Measurements from ENCODE around the gene TNK1. TPM values are rescaled to one million over a fixed set of nuclear protein-coding genes. Genes with fewer than 3 reads are reported as not detected.

TNK1 gene
- polyA plus RNA-seq, 1 of the 3 experiments (the other 2 are of a cell fraction), result 0.64 TPM

DNA sequence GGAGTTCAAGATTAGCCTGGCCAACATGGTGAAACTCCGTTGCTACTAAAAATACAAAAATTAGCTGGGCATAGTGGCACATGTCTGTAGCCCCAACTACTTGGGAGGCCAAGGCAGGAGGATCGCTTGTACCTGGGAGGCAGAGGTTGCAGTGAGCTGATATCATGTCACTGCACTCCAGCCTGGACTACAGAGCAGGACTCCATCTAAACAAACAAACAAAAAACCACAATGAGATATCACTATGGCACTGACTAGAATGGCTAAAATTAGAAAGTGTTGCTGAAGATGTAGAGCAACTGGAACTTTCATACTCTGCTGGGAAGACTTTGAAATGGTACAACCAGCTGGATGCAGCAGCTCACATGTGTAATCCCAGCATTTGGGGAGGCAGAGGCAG lies 6.5 kb upstream of the TNK1 start:
- H3K27me3 ChIP-seq (ENCODE audit: insufficient read depth), result no peaks in the 10 kb centered on the region; the same call in 1 of the 2 replicates
- no peak for DNase-seq
- CTCF ChIA-PET, result interaction anchor here (0.7 to 5.3 kb wide), 2 partner anchors 18 to 85 kb away, joined by 3 to 33 read pairs; partner anchors contain the start of gene TMEM95
- peaks cover 2% of the 10 kb centered on the region for H3F3A ChIP-seq (replicated peaks; ENCODE audit: insufficient read depth)
- 35% methylated on average over 2 of the region's 2 CpGs for WGBS (ENCODE audit: low lambda C conversion rate)
- TF ChIP-seq RXRA (IDR thresholded peaks at IDR 0.05; ENCODE audit: borderline replicate concordance, low read depth) (no peak), YY1 (IDR thresholded peaks at IDR 0.05; ENCODE audit: low read depth) (no peak), FOSL2 (IDR thresholded peaks at IDR 0.05; ENCODE audit: borderline replicate concordance, low read depth) (no peak), NFIC (IDR thresholded peaks at IDR 0.05; ENCODE audit: borderline replicate concordance) (no peak), EP300 (IDR thresholded peaks at IDR 0.05; ENCODE audit: borderline replicate concordance in 1 of 2, low read depth in 1 of 2, low read length in 1 of 2) (no peak), RFX5 (IDR thresholded peaks at IDR 0.05; ENCODE audit: low read length) (no peak), MXI1 (IDR thresholded peaks at IDR 0.05; ENCODE audit: low read depth, low read length) (no peak), RCOR1 (IDR thresholded peaks at IDR 0.05; ENCODE audit: low read length) (no peak), SIN3A (IDR thresholded peaks at IDR 0.05; ENCODE audit: borderline replicate concordance, low read depth, low read length) (no peak), TEAD4 (IDR thresholded peaks at IDR 0.05; ENCODE audit: borderline replicate concordance, insufficient read depth) (no peak), GATA2 (CRISPR knock-in tag; IDR thresholded peaks at IDR 0.05) (no peak), RAD21 (IDR thresholded peaks at IDR 0.05; ENCODE audit: low read length) (no peak), ELF1 (IDR thresholded peaks at IDR 0.05) (no peak), FOXJ3 (CRISPR knock-in tag; IDR thresholded peaks at IDR 0.05) (no peak)
- TF ChIP-seq, protein P1, sequence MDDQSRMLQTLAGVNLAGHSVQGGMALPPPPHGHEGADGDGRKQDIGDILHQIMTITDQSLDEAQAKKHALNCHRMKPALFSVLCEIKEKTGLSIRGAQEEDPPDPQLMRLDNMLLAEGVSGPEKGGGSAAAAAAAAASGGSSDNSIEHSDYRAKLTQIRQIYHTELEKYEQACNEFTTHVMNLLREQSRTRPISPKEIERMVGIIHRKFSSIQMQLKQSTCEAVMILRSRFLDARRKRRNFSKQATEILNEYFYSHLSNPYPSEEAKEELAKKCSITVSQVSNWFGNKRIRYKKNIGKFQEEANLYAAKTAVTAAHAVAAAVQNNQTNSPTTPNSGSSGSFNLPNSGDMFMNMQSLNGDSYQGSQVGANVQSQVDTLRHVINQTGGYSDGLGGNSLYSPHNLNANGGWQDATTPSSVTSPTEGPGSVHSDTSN (IDR thresholded peaks at IDR 0.05), result no peak
- TF ChIP-seq, protein P2, sequence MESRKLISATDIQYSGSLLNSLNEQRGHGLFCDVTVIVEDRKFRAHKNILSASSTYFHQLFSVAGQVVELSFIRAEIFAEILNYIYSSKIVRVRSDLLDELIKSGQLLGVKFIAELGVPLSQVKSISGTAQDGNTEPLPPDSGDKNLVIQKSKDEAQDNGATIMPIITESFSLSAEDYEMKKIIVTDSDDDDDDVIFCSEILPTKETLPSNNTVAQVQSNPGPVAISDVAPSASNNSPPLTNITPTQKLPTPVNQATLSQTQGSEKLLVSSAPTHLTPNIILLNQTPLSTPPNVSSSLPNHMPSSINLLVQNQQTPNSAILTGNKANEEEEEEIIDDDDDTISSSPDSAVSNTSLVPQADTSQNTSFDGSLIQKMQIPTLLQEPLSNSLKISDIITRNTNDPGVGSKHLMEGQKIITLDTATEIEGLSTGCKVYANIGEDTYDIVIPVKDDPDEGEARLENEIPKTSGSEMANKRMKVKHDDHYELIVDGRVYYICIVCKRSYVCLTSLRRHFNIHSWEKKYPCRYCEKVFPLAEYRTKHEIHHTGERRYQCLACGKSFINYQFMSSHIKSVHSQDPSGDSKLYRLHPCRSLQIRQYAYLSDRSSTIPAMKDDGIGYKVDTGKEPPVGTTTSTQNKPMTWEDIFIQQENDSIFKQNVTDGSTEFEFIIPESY (IDR thresholded peaks at IDR 0.05; ENCODE audit: borderline replicate concordance, low read depth), result no peak
- TF ChIP-seq, protein P3, sequence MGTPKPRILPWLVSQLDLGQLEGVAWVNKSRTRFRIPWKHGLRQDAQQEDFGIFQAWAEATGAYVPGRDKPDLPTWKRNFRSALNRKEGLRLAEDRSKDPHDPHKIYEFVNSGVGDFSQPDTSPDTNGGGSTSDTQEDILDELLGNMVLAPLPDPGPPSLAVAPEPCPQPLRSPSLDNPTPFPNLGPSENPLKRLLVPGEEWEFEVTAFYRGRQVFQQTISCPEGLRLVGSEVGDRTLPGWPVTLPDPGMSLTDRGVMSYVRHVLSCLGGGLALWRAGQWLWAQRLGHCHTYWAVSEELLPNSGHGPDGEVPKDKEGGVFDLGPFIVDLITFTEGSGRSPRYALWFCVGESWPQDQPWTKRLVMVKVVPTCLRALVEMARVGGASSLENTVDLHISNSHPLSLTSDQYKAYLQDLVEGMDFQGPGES (IDR thresholded peaks at IDR 0.05; ENCODE audit: low read depth, low read length), result no peak
- TF ChIP-seq, protein P4, sequence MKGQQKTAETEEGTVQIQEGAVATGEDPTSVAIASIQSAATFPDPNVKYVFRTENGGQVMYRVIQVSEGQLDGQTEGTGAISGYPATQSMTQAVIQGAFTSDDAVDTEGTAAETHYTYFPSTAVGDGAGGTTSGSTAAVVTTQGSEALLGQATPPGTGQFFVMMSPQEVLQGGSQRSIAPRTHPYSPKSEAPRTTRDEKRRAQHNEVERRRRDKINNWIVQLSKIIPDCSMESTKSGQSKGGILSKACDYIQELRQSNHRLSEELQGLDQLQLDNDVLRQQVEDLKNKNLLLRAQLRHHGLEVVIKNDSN (IDR thresholded peaks at IDR 0.05; ENCODE audit: borderline replicate concordance, low read depth), result no peak
- no peaks in the 10 kb centered on the region for H3K9me2 ChIP-seq
- no peaks in the 10 kb centered on the region for H3K9me3 ChIP-seq
- no peaks in the 10 kb centered on the region for H3K79me2 ChIP-seq (ENCODE audit: insufficient read depth)
- H3K4me1 ChIP-seq (ENCODE audit: control insufficient read depth in 1 of 2, insufficient read depth in 2 of 2, low read depth in 1 of 2, low read length in 1 of 2), result no peaks in the 10 kb centered on the region; a peak in 1 of 4 replicates
- no peaks in the 10 kb centered on the region for H4K20me1 ChIP-seq (ENCODE audit: insufficient read depth)
- H3K4me2 ChIP-seq, result no peak overlapping the region
- H3K9ac ChIP-seq, result no peak overlapping the region
- POLR2A ChIA-PET, result no interaction called here
- no peaks in the 10 kb centered on the region for H3K36me3 ChIP-seq (replicated peaks in 1 of 2; ENCODE audit: control insufficient read depth in 1 of 2, insufficient read depth in 2 of 2, low read length in 1 of 2)
- H3K4me3 ChIP-seq (ENCODE audit: low read depth in 2 of 2, low read length in 1 of 2), result no peak overlapping the region
- H3K27ac ChIP-seq (ENCODE audit: low read depth in 2 of 2, low read length in 1 of 2), result no peak overlapping the region
- H2AFZ ChIP-seq (ENCODE audit: low read depth), result no peak overlapping the region
